Nucleus accumbens (tissue), 56 donors: ENCODE results near the gene DHRS7.
"Not testable (repeated sequence)": the region's sequence is repeated elsewhere in the genome, so short reads cannot be mapped to it uniquely, and the experiment has no call there.

ENCODE experiments used
- DNase-seq, 56 donors: peaks; one replicate each; lab custom pipeline; 2025; lab: John Stamatoyannopoulos, UW

DHRS7 gene

DNA sequence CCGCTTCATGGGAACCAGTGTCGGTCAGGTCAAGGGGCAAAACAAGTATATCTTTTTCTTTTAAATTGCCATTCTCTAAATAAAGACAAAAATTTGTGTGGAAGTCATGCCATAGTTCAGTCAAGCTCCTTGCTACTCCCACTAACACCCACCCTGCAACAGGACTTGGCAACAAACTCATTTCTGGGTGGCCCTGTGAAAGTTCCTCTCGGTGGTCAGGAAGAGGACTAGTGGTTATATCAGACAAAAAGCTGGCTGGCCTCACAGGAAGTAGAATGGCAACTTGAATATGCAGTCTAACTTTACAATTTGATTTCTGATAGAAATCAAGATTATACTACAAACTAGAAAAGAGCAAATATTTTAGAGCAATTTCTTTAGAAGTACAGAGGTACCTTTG lies 11.2 kb downstream of the DHRS7 start:
- no peak for DNase-seq

DNA sequence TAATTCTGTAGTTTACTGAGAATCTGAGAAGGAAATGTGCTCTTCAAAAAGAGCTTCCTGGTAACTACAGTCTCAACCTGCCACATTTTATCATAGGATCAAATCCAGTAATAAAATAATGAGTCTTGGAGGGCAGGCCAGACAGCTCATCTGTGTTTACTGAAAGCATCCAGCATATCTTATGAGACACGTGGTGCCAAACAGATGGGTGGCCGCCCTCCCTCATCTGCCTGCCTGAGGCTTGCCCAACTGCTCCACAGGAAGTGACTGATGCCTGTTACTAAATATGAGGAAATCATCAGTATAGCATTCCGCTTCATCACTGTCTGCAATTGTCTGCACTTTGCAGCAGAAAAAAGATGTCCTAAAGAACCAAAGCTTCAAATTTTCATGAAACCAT lies 13.5 kb downstream of the DHRS7 start:
- peak in 41 of 56 donors; percentile 3 to 77 (median 21) for DNase-seq

- no peak for DNase-seq
Observed at GRCh38 chr14:60134702-60135101, 30.5 kb downstream of the DHRS7 start.

DNA sequence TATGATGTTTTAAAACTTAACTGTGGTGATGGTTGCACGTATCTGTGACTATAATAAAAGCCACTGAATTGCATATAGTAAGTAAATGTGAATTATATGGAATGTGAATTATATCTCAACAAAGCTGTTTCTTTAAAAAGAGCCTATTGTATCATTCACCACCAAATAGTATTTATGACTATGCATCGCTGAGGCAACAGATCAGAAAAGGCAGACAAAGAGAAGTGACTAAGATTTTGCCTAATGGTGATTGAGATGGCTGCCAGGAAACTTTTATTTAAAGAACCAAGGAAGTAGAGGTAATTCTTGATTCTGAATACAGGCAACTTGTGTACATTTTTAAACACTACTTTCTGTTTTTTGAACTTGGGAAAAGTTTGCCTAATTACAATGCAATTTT lies 31.7 kb downstream of the DHRS7 start:
- DNase-seq: no peak

DNA sequence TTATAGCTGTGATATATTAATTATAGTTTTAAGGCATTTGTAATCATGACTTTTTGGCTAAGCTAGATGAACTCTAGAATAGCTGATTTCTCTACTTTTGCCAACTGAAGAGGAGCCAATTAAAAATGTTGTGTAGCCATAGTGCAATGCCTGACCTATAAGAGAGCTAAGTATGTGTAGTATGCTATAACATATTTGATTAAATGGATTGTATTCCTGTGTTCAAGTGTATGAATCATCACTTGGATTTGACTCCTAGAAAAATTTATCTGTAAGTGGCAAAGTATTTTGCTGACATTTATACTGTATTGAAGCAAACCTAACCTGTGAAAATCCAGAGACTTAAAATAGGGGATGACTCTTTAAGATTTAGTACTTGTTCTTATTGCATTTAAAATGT lies 39.3 kb downstream of the DHRS7 start:
- DNase-seq: no peak

DNA sequence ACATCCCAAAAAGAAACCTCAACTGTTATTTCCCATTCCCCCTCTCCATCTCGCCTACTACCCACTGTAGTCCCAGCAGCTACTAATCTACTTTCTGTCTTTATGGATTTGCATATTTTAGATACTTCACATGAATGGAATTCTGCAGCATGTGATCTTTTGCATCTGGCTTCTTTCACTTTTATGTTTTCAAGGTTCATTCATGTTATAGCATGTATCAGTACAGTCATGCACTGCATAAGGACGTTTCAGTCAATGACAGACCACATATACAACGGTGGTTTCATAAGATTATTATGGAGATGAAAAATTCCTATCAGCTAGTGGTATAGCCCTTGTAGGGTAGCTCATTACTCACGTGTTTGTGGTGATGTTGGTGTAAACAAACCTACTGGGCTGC lies 49.0 kb downstream of the DHRS7 start:
- DNase-seq: no peak

DNA sequence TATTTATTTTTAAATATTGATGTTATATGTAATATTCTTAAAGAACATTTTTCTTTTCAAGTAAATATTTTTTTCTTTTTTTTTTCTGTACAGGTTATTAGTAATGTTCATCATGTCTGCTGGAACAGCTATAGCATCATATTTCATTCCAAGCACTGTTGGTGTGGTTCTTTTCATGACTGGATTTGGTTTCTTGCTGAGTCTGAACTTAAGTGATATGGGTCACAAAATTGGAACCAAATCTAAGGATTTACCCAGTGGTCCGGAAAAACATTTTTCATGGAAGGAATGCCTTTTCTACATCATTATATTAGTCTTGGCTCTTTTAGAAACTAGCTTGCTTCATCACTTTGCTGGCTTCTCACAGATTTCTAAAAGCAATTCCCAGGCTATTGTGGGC lies 50.3 kb downstream of the DHRS7 start:
- no peak for DNase-seq

GRCh38 chr14:60111732-60112131 lies 53.5 kb downstream of the DHRS7 start:
- DNase-seq: no peak

GRCh38 chr14:60107477-60107876 lies 57.7 kb downstream of the DHRS7 start:
- DNase-seq: no peak

GRCh38 chr14:60106339-60106738 lies 58.9 kb downstream of the DHRS7 start:
- DNase-seq: peak in 9 of 56 donors; percentile 0 to 24 (median 5)

- DNase-seq: no peak
Observed at GRCh38 chr14:60102389-60102788, 62.8 kb downstream of the DHRS7 start.

- DNase-seq: no peak
Observed at GRCh38 chr14:60101786-60102185, 63.4 kb downstream of the DHRS7 start.

DNA sequence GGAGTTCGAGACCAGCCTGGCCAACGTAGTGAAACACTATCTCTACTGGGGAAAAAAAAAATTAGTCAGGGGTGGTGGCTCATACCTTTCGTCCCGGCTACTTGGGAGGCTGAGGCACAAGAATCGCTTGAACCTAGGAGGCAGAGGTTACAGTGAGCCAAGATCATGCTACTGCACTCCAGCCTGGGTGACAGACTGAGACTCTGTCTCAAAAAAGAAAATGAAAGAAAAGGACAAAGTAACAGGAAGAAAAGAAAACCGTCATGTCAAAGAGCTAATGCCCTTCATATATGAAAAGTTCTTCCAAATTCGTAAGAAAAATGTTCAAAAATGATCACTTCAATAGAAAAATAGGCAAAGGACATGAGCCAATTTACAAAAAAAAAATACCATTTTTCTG lies 65.3 kb downstream of the DHRS7 start:
- DNase-seq: not testable (repeated sequence)

GRCh38 chr14:60097974-60098373 lies 67.2 kb downstream of the DHRS7 start:
- DNase-seq: no peak

DNA sequence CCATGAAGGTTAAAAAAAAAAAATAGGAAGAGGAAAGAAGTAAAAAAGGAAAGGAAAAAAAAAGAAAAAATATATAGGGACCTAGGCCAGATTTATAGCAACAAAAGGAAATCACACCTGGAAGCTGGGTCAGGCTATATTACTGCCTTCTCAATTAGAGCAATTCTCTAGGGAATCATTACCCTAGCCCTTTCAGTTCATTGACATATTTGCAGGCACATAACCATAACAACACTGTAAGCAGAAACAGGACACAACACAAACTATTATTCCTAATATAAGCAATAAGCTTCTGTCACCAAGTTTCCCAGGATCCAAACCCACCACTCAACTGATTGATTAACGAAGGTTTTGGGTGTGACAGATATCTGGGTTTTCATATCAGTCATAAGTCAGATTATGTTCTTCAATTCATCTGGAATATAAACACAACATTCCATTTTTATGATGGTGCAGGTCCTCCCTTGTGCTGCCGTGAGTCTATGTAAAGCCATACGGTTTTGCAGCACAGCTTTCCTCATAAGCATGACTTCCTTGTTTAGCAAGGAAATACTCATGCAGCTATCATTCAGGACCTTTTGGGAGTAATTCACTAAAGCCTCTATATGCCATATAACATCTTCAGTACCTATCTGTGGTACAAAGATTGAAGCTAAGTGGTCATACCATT lies 69.3 kb downstream of the DHRS7 start:
- no peak for DNase-seq

GRCh38 chr14:60095231-60095630 lies 70.0 kb downstream of the DHRS7 start:
- no peak for DNase-seq

DNA sequence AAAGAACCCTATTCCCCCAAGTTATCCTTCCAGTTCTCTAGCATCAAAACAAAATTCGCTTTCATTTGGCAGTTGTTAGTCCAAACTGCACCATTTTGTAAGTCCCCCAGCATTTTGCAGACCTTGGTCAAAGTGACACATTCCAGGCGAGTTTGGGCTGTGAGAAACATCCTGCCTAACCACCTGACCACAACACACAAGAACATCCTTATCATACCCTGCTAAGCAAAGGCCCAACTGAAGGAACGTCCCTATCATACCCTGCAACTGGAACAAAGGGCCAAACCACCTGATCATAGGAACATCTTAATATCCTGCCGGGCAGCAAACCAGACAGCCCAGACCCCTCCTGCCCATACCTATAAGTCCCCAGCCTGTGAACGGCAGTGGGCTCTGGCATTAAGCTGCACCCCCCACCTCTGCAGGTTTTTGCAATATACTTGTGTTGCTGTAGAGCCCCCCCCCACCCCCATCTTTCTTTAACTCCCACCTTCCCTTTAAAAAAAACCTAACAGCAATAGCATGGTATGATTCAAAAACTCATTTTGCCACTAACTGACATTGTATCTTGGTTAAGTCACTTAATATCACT lies 70.8 kb downstream of the DHRS7 start:
- DNase-seq: no peak
